ENCODE measurements around the gene ZBTB7C.

DNA sequence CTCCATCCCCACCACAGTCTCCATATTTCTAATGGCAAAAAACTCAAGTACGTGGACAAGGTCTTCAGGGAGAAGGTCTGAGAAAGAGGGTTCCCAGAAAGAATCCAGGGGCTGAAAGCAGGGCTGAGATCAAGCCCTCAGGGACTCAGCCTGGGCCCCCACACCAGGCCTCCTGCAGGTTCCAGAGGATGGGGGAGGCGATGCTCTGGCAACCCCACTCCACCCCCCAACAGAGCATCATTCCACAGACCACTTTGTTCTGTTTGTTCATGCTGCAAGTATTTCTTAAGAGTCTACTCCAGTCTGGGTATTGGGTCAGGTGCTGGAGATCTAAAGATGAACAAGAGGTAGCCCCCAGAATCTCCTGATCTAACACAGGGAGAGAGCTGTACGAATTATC, 32.2 kb downstream of the ZBTB7C start:
- TF ChIP-seq EZH2 (IDR thresholded peaks at IDR 0.05; ENCODE audit: borderline replicate concordance, control insufficient read depth, low read depth, low read length): no peak
- no peak for TF ChIP-seq MAX (IDR thresholded peaks at IDR 0.05; ENCODE audit: low read depth, low read length)
- no peak for TF ChIP-seq CREB1 (IDR thresholded peaks at IDR 0.05; ENCODE audit: low read depth)
- no peak for TF ChIP-seq CTCF (IDR thresholded peaks at IDR 0.05 in 2 of 3, conservative IDR thresholded peaks at IDR 0.05 in 1 of 3; ENCODE audit: control insufficient read depth in 2 of 3, extremely low read depth in 1 of 3, insufficient read depth in 1 of 3, low read depth in 3 of 3, low read length in 3 of 3)
- no peak for TF ChIP-seq MTA3 (IDR thresholded peaks at IDR 0.05; ENCODE audit: borderline replicate concordance, low read length)
- no peak for TF ChIP-seq SIX5 (IDR thresholded peaks at IDR 0.05; ENCODE audit: low read depth, low read length, severe bottlenecking)
- TF ChIP-seq POLR2AphosphoS5 (IDR thresholded peaks at IDR 0.05; ENCODE audit: low read length): no peak
- no peak for TF ChIP-seq EED (IDR thresholded peaks at IDR 0.05; ENCODE audit: low read depth)
- TF ChIP-seq MEF2B (IDR thresholded peaks at IDR 0.05; ENCODE audit: partially characterized antibody, poor library complexity, severe bottlenecking): no peak

All from GM12878 (cell line).